ENCODE measurements around the gene UGT2B15.

Gene UGT2B15

DNA sequence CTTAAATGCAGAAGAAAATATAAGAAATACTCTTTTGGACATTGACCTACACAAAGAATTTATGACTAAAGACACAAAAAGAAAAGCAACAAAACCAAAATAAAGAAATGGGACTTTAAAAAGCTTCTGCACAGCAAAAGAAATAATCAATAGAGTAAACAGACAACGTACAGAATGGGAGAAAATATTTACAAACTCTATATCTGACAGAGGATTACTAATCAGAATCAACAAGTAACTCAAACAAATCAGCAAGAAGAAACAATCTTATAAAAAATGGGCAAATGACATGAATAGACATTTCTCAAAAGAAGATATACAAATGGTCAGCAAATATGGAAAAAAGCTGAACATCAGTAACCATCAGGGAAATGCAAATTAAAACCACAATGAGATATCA lies 56.7 kb downstream of the UGT2B15 start:
- POLR2A ChIA-PET: no interaction called here
- Histone ChIP-seq H3K36me3 (ENCODE audit: control insufficient read depth in 2 of 2, insufficient read depth in 1 of 2, low read length in 2 of 2) (no peaks in the 10 kb centered on the region), H3K9me3 (ENCODE audit: control insufficient read depth, insufficient read depth, low read depth, low read length) (no peaks in the 10 kb centered on the region), H3K4me3 (ENCODE audit: low read depth, low read length) (no peak overlapping the region), H3K27ac (ENCODE audit: extremely low read depth, low read depth, low read length) (no peak overlapping the region), H3K4me1 (ENCODE audit: control insufficient read depth, insufficient read depth, low read length) (no peaks in the 10 kb centered on the region)
- CTCF ChIA-PET: no interaction called here
- TF ChIP-seq ZNF623 (tag by site-specific recombination; IDR thresholded peaks at IDR 0.05) (no peak), ZNF549 (tag by site-specific recombination; IDR thresholded peaks at IDR 0.05) (no peak), SP3 (tag by site-specific recombination; IDR thresholded peaks at IDR 0.05) (no peak), REST (tag by site-specific recombination; IDR thresholded peaks at IDR 0.05) (no peak), ZNF704 (tag by site-specific recombination; IDR thresholded peaks at IDR 0.05) (no peak), ZNF600 (tag by site-specific recombination; IDR thresholded peaks at IDR 0.05) (no peak), ZNF544 (tag by site-specific recombination; IDR thresholded peaks at IDR 0.05) (no peak), ZBTB7A (tag by site-specific recombination; IDR thresholded peaks at IDR 0.05; ENCODE audit: low read depth) (no peak), ZNF837 (tag by site-specific recombination; IDR thresholded peaks at IDR 0.05) (no peak), ZNF426 (tag by site-specific recombination; IDR thresholded peaks at IDR 0.05) (no peak), ZNF214 (tag by site-specific recombination; IDR thresholded peaks at IDR 0.05; ENCODE audit: borderline replicate concordance) (no peak)
- TF ChIP-seq, protein P1, sequence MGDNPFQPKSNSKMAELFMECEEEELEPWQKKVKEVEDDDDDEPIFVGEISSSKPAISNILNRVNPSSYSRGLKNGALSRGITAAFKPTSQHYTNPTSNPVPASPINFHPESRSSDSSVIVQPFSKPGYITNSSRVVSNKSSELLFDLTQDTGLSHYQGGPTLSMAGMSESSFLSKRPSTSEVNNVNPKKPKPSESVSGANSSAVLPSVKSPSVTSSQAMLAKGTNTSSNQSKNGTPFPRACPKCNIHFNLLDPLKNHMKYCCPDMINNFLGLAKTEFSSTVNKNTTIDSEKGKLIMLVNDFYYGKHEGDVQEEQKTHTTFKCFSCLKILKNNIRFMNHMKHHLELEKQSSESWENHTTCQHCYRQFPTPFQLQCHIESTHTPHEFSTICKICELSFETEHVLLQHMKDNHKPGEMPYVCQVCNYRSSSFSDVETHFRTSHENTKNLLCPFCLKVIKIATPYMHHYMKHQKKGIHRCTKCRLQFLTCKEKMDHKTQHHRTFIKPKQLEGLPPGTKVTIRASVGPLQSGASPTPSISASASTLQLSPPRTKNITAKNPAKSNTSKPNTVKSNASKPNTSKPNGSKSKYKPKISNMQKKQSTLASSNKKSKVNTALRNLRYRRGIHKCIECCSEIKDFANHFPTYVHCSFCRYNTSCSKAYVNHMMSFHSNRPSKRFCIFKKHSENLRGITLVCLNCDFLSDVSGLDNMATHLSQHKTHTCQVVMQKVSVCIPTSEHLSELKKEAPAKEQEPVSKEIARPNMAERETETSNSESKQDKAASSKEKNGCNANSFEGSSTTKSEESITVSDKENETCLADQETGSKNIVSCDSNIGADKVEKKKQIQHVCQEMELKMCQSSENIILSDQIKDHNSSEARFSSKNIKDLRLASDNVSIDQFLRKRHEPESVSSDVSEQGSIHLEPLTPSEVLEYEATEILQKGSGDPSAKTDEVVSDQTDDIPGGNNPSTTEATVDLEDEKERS (tag by site-specific recombination; IDR thresholded peaks at IDR 0.05): no peak

DNA sequence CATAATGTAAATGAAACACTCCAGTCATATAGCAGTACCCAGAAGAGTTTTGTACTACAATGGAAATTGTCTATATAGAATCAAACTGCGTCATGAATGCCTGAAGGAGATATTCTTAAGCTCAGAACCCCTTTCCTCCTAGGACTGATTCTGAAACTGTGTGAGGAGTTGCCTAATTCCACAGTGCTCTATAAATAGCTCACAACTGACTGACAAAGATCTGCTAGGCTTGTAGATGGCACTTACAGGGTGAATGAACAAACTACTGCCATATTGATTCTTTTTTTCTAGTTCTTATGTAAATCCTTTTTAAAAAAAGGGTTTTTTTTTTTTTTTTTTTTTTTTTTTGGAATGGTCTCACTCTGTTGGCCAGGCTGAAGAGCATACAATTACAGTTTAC lies 64.2 kb downstream of the UGT2B15 start:
- POLR2A ChIA-PET: no interaction called here
- Histone ChIP-seq H3K4me3 (ENCODE audit: low read depth, low read length) (no peak overlapping the region), H3K27ac (ENCODE audit: extremely low read depth, low read depth, low read length) (no peak overlapping the region), H3K4me1 (ENCODE audit: control insufficient read depth, insufficient read depth, low read length) (no peaks in the 10 kb centered on the region), H3K9me3 (ENCODE audit: control insufficient read depth, insufficient read depth, low read depth, low read length) (no peaks in the 10 kb centered on the region), H3K36me3 (ENCODE audit: control insufficient read depth in 2 of 2, insufficient read depth in 1 of 2, low read length in 2 of 2) (no peaks in the 10 kb centered on the region)
- TF ChIP-seq ZBTB17 (tag by site-specific recombination; IDR thresholded peaks at IDR 0.05): no peak
- TF ChIP-seq ZNF174 (tag by site-specific recombination; IDR thresholded peaks at IDR 0.05): no peak
- TF ChIP-seq, protein P1 (tag by site-specific recombination; IDR thresholded peaks at IDR 0.05): no peak
- TF ChIP-seq ZNF391 (tag by site-specific recombination; IDR thresholded peaks at IDR 0.05; ENCODE audit: borderline replicate concordance, low read depth): no peak
- no peak for TF ChIP-seq ZNF639 (tag by site-specific recombination; IDR thresholded peaks at IDR 0.05)
- TF ChIP-seq ZNF350 (tag by site-specific recombination; IDR thresholded peaks at IDR 0.05): no peak
- no peak for TF ChIP-seq ZNF670 (tag by site-specific recombination; IDR thresholded peaks at IDR 0.05; ENCODE audit: low read depth)
- TF ChIP-seq PRDM1 (tag by site-specific recombination; IDR thresholded peaks at IDR 0.05): no peak
- TF ChIP-seq KLF16 (tag by site-specific recombination; IDR thresholded peaks at IDR 0.05): no peak
- CTCF ChIA-PET: no interaction called here
